Measurements from ENCODE around the gene GTSE1.

The GTSE1 gene

GRCh38 chr22:46326066-46326680 lies 29.5 kb downstream of the GTSE1 start:
- Histone ChIP-seq H3K4me3 (ENCODE audit: low read depth, low read length) (no peak overlapping the region), H3K27ac (no peak overlapping the region), H3K9me3 (ENCODE audit: severe bottlenecking) (no peaks in the 10 kb centered on the region), H3K36me3 (peaks cover 76% of the 10 kb centered on the region), H3K27me3 (ENCODE audit: insufficient read depth, low read depth, severe bottlenecking) (no peaks in the 10 kb centered on the region)
- TF ChIP-seq, protein P1, sequence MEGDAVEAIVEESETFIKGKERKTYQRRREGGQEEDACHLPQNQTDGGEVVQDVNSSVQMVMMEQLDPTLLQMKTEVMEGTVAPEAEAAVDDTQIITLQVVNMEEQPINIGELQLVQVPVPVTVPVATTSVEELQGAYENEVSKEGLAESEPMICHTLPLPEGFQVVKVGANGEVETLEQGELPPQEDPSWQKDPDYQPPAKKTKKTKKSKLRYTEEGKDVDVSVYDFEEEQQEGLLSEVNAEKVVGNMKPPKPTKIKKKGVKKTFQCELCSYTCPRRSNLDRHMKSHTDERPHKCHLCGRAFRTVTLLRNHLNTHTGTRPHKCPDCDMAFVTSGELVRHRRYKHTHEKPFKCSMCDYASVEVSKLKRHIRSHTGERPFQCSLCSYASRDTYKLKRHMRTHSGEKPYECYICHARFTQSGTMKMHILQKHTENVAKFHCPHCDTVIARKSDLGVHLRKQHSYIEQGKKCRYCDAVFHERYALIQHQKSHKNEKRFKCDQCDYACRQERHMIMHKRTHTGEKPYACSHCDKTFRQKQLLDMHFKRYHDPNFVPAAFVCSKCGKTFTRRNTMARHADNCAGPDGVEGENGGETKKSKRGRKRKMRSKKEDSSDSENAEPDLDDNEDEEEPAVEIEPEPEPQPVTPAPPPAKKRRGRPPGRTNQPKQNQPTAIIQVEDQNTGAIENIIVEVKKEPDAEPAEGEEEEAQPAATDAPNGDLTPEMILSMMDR (IDR thresholded peaks at IDR 0.05; ENCODE audit: low read depth, low read length): no peak
- no peak for DNase-seq

DNA sequence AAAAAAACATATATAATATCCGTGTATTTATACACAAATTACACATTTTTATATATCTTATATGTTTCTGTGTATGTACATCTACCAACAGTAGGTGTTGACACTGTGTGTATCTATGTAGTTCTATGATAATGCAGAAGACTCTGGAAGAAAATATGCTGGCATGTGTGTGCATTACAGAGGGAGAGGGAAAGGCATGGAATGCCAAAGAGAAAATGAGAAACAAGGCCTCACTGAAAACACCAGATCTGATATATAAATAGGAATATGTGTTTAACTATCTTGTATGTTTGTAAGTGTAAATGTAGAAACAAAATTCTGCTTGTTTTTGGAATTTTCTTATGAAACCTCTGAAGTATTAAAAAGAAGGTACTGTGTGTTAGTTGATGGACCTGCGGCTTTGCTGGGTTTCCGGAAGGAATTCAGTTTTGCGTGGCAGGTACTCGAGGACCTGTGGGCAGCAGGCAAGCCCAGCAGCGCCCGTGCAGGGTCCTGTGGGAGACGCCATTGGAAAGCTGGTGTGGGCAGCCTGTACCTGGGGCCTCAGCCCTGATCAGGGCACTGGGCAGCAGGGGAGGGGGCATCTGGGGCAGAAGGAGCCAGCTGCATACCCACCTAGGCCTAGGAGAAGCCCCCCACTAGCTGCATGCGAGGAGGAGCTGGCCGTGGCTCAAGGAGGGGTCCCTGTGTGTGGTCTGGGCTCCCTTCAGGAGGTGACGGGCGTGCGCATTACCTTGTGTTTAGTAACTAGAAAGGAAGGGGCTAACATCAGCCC lies 31.2 kb downstream of the GTSE1 start:
- no peak overlapping the region for H3K27ac ChIP-seq
- no peak for DNase-seq
- H3K27me3 ChIP-seq (ENCODE audit: insufficient read depth, low read depth, severe bottlenecking): no peaks in the 10 kb centered on the region
- peaks cover 86% of the 10 kb centered on the region for H3K36me3 ChIP-seq
- TF ChIP-seq, protein P1 (IDR thresholded peaks at IDR 0.05; ENCODE audit: low read depth, low read length): no peak
- H3K9me3 ChIP-seq (ENCODE audit: severe bottlenecking): no peaks in the 10 kb centered on the region
- no peak overlapping the region for H3K4me3 ChIP-seq (ENCODE audit: low read depth, low read length)

GRCh38 chr22:46328797-46329196 lies 32.1 kb downstream of the GTSE1 start:
- TF ChIP-seq, protein P1 (IDR thresholded peaks at IDR 0.05; ENCODE audit: low read depth, low read length): no peak
- H3K27ac ChIP-seq: no peak overlapping the region
- no peaks in the 10 kb centered on the region for H3K9me3 ChIP-seq (ENCODE audit: severe bottlenecking)
- H3K36me3 ChIP-seq: peaks cover 84% of the 10 kb centered on the region
- DNase-seq: no peak
- H3K4me3 ChIP-seq (ENCODE audit: low read depth, low read length): no peak overlapping the region
- no peaks in the 10 kb centered on the region for H3K27me3 ChIP-seq (ENCODE audit: insufficient read depth, low read depth, severe bottlenecking)

- Histone ChIP-seq H3K27me3 (ENCODE audit: insufficient read depth, low read depth, severe bottlenecking) (no peaks in the 10 kb centered on the region), H3K9me3 (ENCODE audit: severe bottlenecking) (no peaks in the 10 kb centered on the region), H3K36me3 (peaks cover 77% of the 10 kb centered on the region), H3K4me3 (ENCODE audit: low read depth, low read length) (no peak overlapping the region), H3K27ac (no peak overlapping the region)
- TF ChIP-seq, protein P1 (IDR thresholded peaks at IDR 0.05; ENCODE audit: low read depth, low read length): no peak
- DNase-seq: no peak
These were observed 32.9 kb downstream of the GTSE1 start for GRCh38 chr22:46329616-46330015.

- Histone ChIP-seq H3K36me3 (peaks cover 69% of the 10 kb centered on the region), H3K27me3 (ENCODE audit: insufficient read depth, low read depth, severe bottlenecking) (no peaks in the 10 kb centered on the region), H3K27ac (no peak overlapping the region), H3K9me3 (ENCODE audit: severe bottlenecking) (no peaks in the 10 kb centered on the region), H3K4me3 (ENCODE audit: low read depth, low read length) (no peak overlapping the region)
- TF ChIP-seq, protein P1 (IDR thresholded peaks at IDR 0.05; ENCODE audit: low read depth, low read length): no peak
- DNase-seq: no peak
These were observed 33.8 kb downstream of the GTSE1 start for GRCh38 chr22:46330426-46330825.

All from WERI-Rb-1 (cell line).